ENCODE data around the gene LECT2.

The LECT2 gene

GRCh38 chr5:135937245-135937911 is 17.4 kb downstream of the LECT2 start:
- no peak for DNase-seq (ENCODE audit: low read depth in 3 of 3)

- DNase-seq (ENCODE audit: low read depth in 3 of 3), result no peak
Observed at GRCh38 chr5:135934939-135935338, 19.8 kb downstream of the LECT2 start.

GRCh38 chr5:135930949-135931295 is 23.9 kb downstream of the LECT2 start:
- DNase-seq (ENCODE audit: low read depth in 3 of 3), result no peak

- DNase-seq (ENCODE audit: low read depth in 3 of 3), result no peak
Observed at GRCh38 chr5:135930029-135930948, 24.5 kb downstream of the LECT2 start.

GRCh38 chr5:135921388-135921787 is 33.4 kb downstream of the LECT2 start:
- no peak for DNase-seq (ENCODE audit: low read depth in 3 of 3)

DNA sequence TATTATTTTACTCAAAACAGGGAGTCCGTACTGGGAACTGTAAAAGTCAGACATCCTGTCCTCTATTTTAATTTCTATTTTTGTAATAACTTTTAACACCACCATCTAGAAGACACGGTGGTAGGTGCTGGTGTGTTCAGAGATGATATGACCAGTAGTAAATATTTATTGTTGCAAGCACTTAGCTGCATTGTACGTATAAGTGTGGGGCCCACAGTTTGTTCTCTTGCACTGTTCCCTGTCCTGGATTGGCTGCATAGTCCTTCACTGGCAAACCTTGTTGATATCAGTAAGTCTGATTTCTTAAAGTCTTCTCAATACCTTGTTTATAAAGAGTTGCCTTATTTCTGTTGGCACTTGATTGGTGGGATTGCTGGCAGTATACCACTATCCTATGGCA is 34.6 kb downstream of the LECT2 start:
- DNase-seq (ENCODE audit: low read depth in 3 of 3), result no peak

DNA sequence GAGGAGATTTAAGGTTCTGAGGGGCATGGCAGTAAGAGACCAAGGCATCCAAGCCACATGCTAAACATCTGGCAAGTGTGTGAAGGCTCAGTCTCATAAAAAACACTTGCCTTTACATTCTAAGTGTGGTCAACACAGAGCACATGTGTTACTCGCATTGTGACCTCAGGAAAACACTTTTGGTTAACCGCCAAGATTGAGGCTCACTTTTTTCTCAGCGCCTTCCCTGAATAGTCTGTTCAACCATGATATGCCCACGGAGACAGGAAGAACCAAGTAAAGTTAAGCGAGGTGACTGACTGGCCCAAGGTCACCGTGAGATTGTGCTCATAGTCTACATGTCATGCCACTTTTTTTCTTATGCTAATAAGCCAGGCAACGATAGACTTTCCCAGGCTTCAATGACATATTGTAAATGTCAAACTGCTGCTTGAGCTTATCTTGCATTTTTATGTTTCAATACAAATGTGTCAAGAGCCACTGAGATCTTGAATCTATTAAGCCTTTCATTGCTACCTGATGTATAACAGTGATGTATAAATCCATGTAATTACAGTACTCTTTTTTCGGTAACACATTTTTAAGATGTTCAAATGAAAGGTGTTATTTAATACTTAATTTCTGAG is 38.0 kb downstream of the LECT2 start:
- no peak for DNase-seq (ENCODE audit: low read depth in 3 of 3)

DNA sequence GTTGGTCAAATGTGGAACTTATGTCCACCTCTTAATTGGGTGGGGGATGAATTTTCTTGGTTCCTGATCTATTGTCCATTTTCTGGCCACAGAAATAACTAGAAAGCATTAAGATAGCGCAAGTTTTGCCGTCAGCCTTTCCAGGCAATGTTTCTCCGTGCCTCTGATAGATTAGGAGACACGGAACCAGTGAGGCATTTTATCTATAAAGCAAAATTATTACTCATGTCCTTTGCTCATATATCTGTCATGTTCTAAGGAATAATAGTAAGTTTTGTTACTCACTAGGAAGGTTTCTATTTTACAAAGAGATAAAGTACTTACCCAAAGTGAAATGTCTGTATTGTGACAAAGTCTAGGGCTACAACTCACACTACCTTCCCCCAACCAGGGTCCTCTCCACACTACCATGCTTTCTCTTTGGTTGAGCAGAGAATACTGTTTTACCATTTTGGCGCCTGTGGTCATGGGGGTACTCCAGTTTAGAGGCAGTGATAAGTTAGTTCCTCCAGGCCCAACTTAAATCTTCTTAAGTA is 39.2 kb downstream of the LECT2 start:
- no peak for DNase-seq (ENCODE audit: low read depth in 3 of 3)

DNA sequence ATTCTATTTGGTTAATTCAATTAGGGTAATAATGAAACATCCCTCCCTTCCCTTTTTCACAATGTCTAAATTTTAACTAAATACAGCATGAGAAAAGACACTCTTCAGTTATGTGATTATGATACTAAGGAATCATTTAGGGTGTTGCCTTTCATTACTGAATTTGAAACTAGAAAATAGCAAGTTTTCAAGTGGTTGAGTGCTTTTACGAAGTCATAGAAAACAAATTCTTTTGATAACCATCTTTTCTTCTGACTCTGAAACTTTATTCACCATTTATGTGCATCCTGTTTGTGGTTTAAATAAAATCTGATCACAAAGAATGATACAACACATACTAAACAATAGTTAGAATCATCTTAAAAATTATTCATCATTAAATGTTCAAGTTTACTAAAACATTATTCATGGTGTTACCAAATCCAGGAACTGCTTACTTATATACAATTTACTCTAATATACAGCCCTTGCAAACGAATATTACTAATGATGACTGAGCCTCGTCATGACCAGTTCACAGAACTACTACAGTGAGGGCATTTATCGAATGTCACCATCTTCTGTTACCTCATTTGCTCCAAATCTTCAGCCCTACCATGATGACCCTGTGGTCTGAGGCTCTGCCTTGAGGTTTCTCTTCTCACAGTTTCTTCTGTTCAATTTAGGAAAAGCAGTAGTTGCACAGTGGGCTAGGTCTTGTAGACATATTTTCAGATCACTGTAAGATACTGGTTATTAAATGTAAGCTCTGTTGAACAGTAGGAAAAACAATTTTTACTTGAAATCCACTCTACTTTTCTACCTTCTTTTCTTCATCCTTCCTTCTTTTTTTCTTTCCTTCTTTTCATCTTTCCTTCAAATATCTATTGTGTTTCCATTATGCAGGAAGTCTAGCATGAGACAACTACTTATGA is 40.8 kb downstream of the LECT2 start:
- DNase-seq (ENCODE audit: low read depth in 3 of 3), result no peak

DNA sequence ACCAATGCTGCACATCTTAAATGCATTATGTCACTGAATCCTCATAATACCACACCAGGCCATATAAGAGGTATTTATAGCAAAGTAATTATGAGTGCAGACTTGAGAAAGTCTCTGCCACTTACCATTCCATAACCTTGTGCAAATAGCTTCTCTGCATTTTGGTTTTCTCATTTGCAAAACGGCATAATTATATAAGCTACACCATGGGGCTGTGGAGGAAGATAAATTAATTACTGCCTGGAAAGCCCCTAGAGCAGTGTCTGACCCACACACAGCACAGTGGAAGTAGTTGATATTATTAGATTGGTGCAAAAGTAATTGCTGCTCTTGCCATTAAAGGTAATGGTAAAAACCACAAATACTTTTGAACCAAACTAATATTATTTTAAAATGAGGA is 49.6 kb downstream of the LECT2 start:
- no peak for DNase-seq (ENCODE audit: low read depth in 3 of 3)

DNA sequence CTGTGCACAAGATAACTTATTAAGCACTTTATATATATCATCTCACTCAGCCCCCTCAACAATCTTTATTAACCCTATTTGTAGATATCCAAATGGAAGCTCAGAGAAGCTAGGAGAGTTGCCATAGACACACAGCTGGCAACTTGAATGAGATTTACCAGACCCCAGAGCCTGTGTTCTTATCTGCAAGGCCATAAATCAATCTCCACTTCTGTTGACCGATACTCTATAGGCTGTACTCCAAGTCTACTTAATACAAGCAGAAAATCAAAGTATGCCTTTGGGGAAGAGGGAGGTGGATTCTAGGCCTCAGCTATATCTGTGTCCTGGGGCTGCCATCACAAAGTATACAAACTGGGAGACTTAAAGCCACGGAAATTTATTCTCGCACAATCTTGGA is 53.1 kb downstream of the LECT2 start:
- DNase-seq (ENCODE audit: low read depth in 3 of 3), result no peak

DNA sequence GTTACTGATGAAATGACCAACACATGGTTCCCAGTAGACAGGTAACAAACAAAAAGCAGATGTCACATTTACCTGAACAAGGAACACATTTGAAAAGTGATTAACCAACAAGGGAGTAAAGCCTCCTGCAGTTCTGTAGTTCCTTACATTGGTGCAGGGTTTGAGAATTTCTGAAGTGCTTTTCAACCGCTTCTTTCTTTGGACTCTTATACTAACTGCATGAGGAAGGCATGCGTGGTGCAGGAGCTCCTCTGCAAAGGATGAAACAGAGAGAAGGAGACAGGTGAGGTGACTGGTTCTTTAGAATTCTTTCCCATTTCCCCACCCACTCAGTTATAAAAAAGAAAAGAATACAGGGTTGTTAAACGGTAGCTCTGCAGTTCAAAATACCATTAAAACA is 54.5 kb downstream of the LECT2 start:
- DNase-seq (ENCODE audit: low read depth in 3 of 3), result no peak

DNA sequence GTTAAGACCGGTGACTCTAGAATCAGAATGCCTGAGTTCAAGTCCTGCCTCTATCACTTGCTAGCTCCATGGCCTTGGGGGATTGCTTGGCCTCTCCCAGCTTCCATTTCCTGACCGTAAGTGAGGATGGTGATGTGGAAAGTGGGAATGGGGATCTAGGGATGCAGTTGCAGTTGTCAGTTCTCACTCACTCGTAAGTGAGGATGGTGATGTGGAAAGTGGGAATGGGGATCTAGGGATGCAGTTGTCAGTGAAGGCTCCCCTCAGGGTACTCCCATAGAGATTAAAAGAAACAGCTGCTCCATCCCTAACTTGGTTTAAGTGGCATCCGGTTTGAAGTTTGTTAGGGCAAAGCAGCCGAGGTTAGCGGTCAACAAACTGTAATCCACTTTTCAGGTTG is 56.1 kb downstream of the LECT2 start:
- DNase-seq (ENCODE audit: low read depth in 3 of 3), result no peak

Measured in stimulated activated CD4-positive, alpha-beta T cell treated with anti-CD3 and anti-CD28 coated beads, TNF-alpha, amount 100 ng/mL, for 24 hours (primary cell).